MCF 10A (cell line): ENCODE results near the gene IL18R1. TPM values are rescaled to one million over a fixed set of nuclear protein-coding genes. Genes with fewer than 3 reads are reported as not detected.

Experiments
- BruUV-seq: library from RNA; stranded (reverse); fragments of 400-500 nt; replicated peaks from 2 replicates; lab custom pipeline; 2021; lab: Mats Ljungman, UMichigan
- CTCF ChIA-PET: fragments of 300-600 bp; sonication (Branson Sonifier 250); formaldehyde crosslinking; extraction: SDS; loops from one replicate; lab custom pipeline; 2021; ENCODE audit warnings: antibody characterized with exemption, inconsistent platforms; lab: Yijun Ruan, JAX
- POLR2A ChIA-PET: fragments of 300-600, 350-650 bp; sonication (Branson Sonifier 250); formaldehyde crosslinking; extraction: SDS; loops from one replicate; lab custom pipeline; 2020; ENCODE audit warnings: antibody characterized with exemption, inconsistent platforms; lab: Yijun Ruan, JAX
- DNase-seq: peaks from one replicate; pipeline ENCODE4 v3.0.0-alpha.2; 2018; ENCODE audit not compliant: unreplicated experiment
- H3K27ac Mint-ChIP-seq: one replicate; pipeline ENCODE4 v1.8.0; 2022; ENCODE audit warnings: mild to moderate bottlenecking, low read depth, mixed read lengths; ENCODE audit not compliant: unreplicated experiment
- H3K27me3 Mint-ChIP-seq: one replicate; pipeline ENCODE4 v1.8.0; 2022; ENCODE audit warnings: mixed read lengths; ENCODE audit not compliant: insufficient read depth, unreplicated experiment
- H3K36me3 Mint-ChIP-seq: one replicate; pipeline ENCODE4 v1.8.0; 2022; ENCODE audit warnings: mild to moderate bottlenecking, moderate library complexity, mixed read lengths; ENCODE audit not compliant: insufficient read depth, unreplicated experiment
- H3K4me1 Mint-ChIP-seq: one replicate; pipeline ENCODE4 v1.8.0; 2022; ENCODE audit warnings: mixed read lengths; ENCODE audit not compliant: insufficient read depth, unreplicated experiment
- H3K4me3 Mint-ChIP-seq: one replicate; pipeline ENCODE4 v1.8.0; 2022; ENCODE audit warnings: mild to moderate bottlenecking, moderate library complexity, mixed read lengths; ENCODE audit not compliant: unreplicated experiment
- H3K9me3 Mint-ChIP-seq: one replicate; pipeline ENCODE4 v1.8.0; 2022; ENCODE audit warnings: mixed read lengths; ENCODE audit not compliant: unreplicated experiment
- intact Hi-C: fragments of 100-400 bp; cut with micrococcal nuclease; formaldehyde crosslinking; loops from 2 replicates; pipeline ENCODE4 v1.14.1; 2022
- total RNA-seq: library from RNA; stranded (reverse); gene quantifications from 2 replicates; pipeline ENCODE4 v1.2.3, GENCODE V29; 2022
- TF ChIP-seq, protein P1 (sequence below): fragments of 200-600 bp; IDR thresholded peaks from one replicate; pipeline ENCODE4 v1.8.0; 2022; ENCODE audit warnings: antibody characterized with exemption, mild to moderate bottlenecking; ENCODE audit not compliant: unreplicated experiment

Gene IL18R1
- total RNA-seq, 1 experiment from 2014 or later = 3.5 TPM

DNA sequence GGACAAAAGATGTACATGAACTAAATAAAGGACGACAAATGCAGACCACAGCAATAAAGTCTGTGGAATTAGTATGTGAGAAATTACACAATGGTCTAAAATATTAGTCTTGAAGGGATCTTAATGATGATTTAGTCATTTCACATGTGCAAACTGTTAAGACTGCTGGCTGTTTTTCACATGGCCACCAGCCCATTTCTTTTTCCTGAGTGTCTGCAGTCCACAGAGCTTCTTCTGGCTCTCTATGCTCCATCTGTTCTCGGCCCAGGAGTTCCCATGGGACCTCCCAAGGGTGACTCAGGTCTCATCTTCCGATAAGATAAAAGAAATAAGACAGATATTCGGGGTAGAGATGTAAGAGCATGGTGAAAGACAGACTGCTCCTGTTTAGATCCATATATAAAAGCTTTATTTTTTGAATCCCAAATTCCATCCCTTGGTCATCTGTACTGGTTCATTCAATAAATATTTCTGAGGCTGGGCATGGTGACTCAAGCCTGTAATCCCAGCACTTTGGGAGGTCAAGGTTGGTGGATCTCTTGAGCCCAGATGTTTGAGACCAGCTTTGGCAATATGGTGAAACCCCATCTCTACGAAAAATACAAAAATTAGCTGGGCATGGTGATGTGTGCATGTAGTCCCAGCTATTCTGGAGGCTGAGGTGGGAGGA, 24.1 kb upstream of the IL18R1 start:
- TF ChIP-seq, protein P1, sequence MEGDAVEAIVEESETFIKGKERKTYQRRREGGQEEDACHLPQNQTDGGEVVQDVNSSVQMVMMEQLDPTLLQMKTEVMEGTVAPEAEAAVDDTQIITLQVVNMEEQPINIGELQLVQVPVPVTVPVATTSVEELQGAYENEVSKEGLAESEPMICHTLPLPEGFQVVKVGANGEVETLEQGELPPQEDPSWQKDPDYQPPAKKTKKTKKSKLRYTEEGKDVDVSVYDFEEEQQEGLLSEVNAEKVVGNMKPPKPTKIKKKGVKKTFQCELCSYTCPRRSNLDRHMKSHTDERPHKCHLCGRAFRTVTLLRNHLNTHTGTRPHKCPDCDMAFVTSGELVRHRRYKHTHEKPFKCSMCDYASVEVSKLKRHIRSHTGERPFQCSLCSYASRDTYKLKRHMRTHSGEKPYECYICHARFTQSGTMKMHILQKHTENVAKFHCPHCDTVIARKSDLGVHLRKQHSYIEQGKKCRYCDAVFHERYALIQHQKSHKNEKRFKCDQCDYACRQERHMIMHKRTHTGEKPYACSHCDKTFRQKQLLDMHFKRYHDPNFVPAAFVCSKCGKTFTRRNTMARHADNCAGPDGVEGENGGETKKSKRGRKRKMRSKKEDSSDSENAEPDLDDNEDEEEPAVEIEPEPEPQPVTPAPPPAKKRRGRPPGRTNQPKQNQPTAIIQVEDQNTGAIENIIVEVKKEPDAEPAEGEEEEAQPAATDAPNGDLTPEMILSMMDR = no peak
- H3K4me3 Mint-ChIP-seq = no peak overlapping the region
- intact Hi-C loops = no loop called here
- no peak for DNase-seq
- BruUV-seq = no TSS peak
- peaks cover 3% of the 10 kb centered on the region for H3K36me3 Mint-ChIP-seq
- H3K27me3 Mint-ChIP-seq = no peaks in the 10 kb centered on the region
- no peak overlapping the region for H3K27ac Mint-ChIP-seq
- H3K9me3 Mint-ChIP-seq = peaks cover 6% of the 10 kb centered on the region
- CTCF ChIA-PET = interaction anchor here (0.7 to 1.7 kb wide), 5 partner anchors 25 to 326 kb away, joined by 3 to 7 read pairs (median 5); partner anchors contain the start of gene IL18R1
- POLR2A ChIA-PET = interaction anchor here (0.8 kb wide), 1 partner anchor 24 kb away, joined by 3 read pairs; no protein-coding TSS in a partner anchor
- peaks cover 4% of the 10 kb centered on the region for H3K4me1 Mint-ChIP-seq

DNA sequence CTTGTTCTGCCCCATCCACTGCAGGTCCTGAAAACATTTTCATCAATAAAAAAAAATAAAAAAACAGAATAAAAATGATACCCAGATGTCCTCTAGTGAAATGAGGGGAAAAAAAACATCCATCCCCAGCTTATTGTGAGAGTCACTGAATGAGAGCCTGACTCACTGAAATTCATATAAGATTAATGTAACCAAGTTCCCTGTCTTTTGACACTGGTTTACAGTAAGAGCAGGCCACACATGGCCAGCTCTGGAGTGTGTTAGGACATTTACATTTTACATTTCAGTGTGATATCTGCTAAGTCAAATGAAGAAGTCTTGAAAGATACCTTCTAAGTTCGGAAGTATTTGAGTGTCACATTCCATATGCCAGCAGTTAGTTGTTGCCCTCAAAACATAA, 21.1 kb upstream of the IL18R1 start:
- Mint-ChIP-seq H3K27ac (no peak overlapping the region), H3K4me1 (peaks cover 15% of the 10 kb centered on the region), H3K9me3 (peaks cover 6% of the 10 kb centered on the region), H3K27me3 (no peaks in the 10 kb centered on the region), H3K36me3 (no peaks in the 10 kb centered on the region), H3K4me3 (no peak overlapping the region)
- TF ChIP-seq, protein P1 = no peak
- intact Hi-C loops = no loop called here
- no TSS peak for BruUV-seq
- POLR2A ChIA-PET = interaction anchor here (0.6 kb wide), 1 partner anchor 17 kb away, joined by 3 read pairs; no protein-coding TSS in a partner anchor
- DNase-seq = no peak
- CTCF ChIA-PET = interaction anchor here (0.6 to 1.0 kb wide), 3 partner anchors 12 to 726 kb away, joined by 3 to 4 read pairs (median 4); no protein-coding TSS in a partner anchor

DNA sequence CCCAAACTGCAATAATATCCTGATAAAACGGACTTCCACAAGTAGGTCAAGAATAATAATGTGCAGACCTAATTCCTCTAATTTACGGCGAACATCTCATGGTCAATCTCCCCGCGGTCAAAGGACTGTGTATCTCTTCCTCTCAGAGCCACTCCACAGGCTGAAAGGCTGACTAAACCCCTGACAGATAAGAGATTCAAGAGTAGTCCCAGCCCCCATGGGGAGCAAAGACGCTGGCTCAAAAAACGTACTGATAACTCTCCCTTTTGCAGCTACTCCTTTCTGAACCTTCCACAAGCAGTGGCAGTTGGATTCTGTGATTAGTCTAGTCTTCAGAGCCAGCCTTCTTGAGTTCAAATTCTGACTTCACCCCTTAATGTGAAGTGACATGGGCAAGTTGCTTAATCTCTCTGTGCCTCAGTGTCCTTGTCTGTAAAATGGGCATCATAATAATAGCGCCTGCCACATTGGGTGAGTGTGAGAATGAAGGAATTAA, 19.7 kb upstream of the IL18R1 start:
- no peak for DNase-seq
- ChIA-PET CTCF (interaction anchor here (0.6 to 0.8 kb wide), 6 partner anchors 11 to 1619 kb away, joined by 3 to 4 read pairs (median 3); no protein-coding TSS in a partner anchor), POLR2A (no interaction called here)
- Mint-ChIP-seq H3K27me3 (no peaks in the 10 kb centered on the region), H3K36me3 (no peaks in the 10 kb centered on the region), H3K9me3 (peaks cover 6% of the 10 kb centered on the region), H3K4me3 (no peak overlapping the region), H3K27ac (peak overlapping the region; percentile 71), H3K4me1 (peaks cover 15% of the 10 kb centered on the region)
- BruUV-seq = no TSS peak
- intact Hi-C loops = no loop called here
- TF ChIP-seq, protein P1 = no peak

GRCh38 chr2:102336502-102336945, 19.1 kb upstream of the IL18R1 start:
- ChIA-PET POLR2A (interaction anchor here (0.6 kb wide), 1 partner anchor 1754 kb away, joined by 3 read pairs; no protein-coding TSS in a partner anchor), CTCF (interaction anchor here (0.6 to 1.3 kb wide), 9 partner anchors 11 to 1619 kb away, joined by 3 to 4 read pairs (median 3); no protein-coding TSS in a partner anchor)
- Mint-ChIP-seq H3K4me1 (peaks cover 15% of the 10 kb centered on the region), H3K27me3 (no peaks in the 10 kb centered on the region), H3K4me3 (peak overlapping the region; percentile 16), H3K9me3 (peaks cover 6% of the 10 kb centered on the region), H3K36me3 (no peaks in the 10 kb centered on the region), H3K27ac (peak overlapping the region; percentile 71)
- DNase-seq = peak; percentile 71
- intact Hi-C loops = no loop called here
- TF ChIP-seq, protein P1 = no peak
- no TSS peak for BruUV-seq
